ENCODE measurements around the gene ACOXL. TPM values are rescaled to one million over a fixed set of nuclear protein-coding genes. Genes with fewer than 3 reads are reported as not detected.

The ACOXL gene
- total and polyA plus RNA-seq, 9 of the 15 experiments (the other 6 are each of a cell fraction or from before 2014, with no cell fraction given), result 0.31 to 0.56 TPM; not detected in 7

GRCh38 chr2:111162718-111163331, 430.5 kb downstream of the ACOXL start (continued):
- no peak for TF ChIP-seq EGR1 (conservative IDR thresholded peaks at IDR 0.05)
- TF ChIP-seq RERE (CRISPR knock-in tag; IDR thresholded peaks at IDR 0.05; ENCODE audit: borderline replicate concordance), result no peak
- TF ChIP-seq ARID3B (CRISPR knock-in tag; IDR thresholded peaks at IDR 0.05; ENCODE audit: borderline replicate concordance), result no peak
- no peak for TF ChIP-seq RUNX1 (IDR thresholded peaks at IDR 0.05; ENCODE audit: low read depth)
- TF ChIP-seq ETV1 (tag; conservative IDR thresholded peaks at IDR 0.05; ENCODE audit: low read depth), result no peak
- TF ChIP-seq EP300 (IDR thresholded peaks at IDR 0.05; ENCODE audit: low read length), result no peak
- TF ChIP-seq LARP7 (IDR thresholded peaks at IDR 0.05), result no peak
- TF ChIP-seq ZNF316 (IDR thresholded peaks at IDR 0.05), result no peak
- TF ChIP-seq SIN3A (IDR thresholded peaks at IDR 0.05; ENCODE audit: borderline replicate concordance in 2 of 2, control insufficient read depth in 1 of 2, low read depth in 2 of 2, low read length in 2 of 2), result no peak
- TF ChIP-seq ZBTB17 (CRISPR knock-in tag; IDR thresholded peaks at IDR 0.05), result no peak
- no peak for TF ChIP-seq ZBTB5 (IDR thresholded peaks at IDR 0.05)
- no peak for TF ChIP-seq EZH2 (IDR thresholded peaks at IDR 0.05; ENCODE audit: borderline replicate concordance, low read depth, low read length)
- no peak for TF ChIP-seq ZNF354B (CRISPR knock-in tag; IDR thresholded peaks at IDR 0.05)
- no peak for TF ChIP-seq ZNF507 (tag; conservative IDR thresholded peaks at IDR 0.05)
- no peak for TF ChIP-seq GTF3C2 (IDR thresholded peaks at IDR 0.05; ENCODE audit: borderline replicate concordance, extremely low read depth, insufficient read length)
- no peak for TF ChIP-seq ZNF77 (CRISPR knock-in tag; IDR thresholded peaks at IDR 0.05)
- TF ChIP-seq ZNF41 (CRISPR knock-in tag; conservative IDR thresholded peaks at IDR 0.05), result no peak
- no peak for TF ChIP-seq SMAD3 (CRISPR knock-in tag; conservative IDR thresholded peaks at IDR 0.05)

Data from K562 (cell line).